Liver (tissue), 9 donors: Measurements from ENCODE around the gene NLGN1. TPM values are rescaled to one million over a fixed set of nuclear protein-coding genes. Genes with fewer than 3 reads are reported as not detected.

Experiments
- DNase-seq: peaks from one replicate; pipeline ENCODE4 v3.0.0-alpha.2; 2017; ENCODE audit warnings: low spot score
- H3K27ac ChIP-seq, 2 donors: one replicate each; pipeline ENCODE4 v1.7.0; 2013; ENCODE audit warnings: inconsistent platforms in 2 of 2, low read length in 2 of 2, control low read depth in 1 of 2, low read depth in 1 of 2, mild to moderate bottlenecking in 1 of 2
- H3K27me3 ChIP-seq, 4 donors: one replicate each; pipeline versions ENCODE4 v1.6.1 to v1.7.0; 2013; ENCODE audit warnings: low read length in 3 of 4, inconsistent platforms in 1 of 4, mild to moderate bottlenecking in 1 of 4, moderate library complexity in 1 of 4; ENCODE audit not compliant: control insufficient read depth in 4 of 4, insufficient read depth in 4 of 4
- H3K36me3 ChIP-seq, 4 donors: one replicate each; pipeline versions ENCODE4 v1.6.1 to v1.7.0; 2013; ENCODE audit warnings: low read length in 3 of 4, mild to moderate bottlenecking in 3 of 4, low read depth in 1 of 4, moderate library complexity in 1 of 4; ENCODE audit not compliant: control insufficient read depth in 4 of 4, insufficient read depth in 3 of 4
- H3K4me1 ChIP-seq, 4 donors: one replicate each; pipeline versions ENCODE4 v1.6.1 to v1.7.0; 2013; ENCODE audit warnings: low read length in 3 of 4, mild to moderate bottlenecking in 3 of 4, moderate library complexity in 1 of 4; ENCODE audit not compliant: control insufficient read depth in 4 of 4, insufficient read depth in 4 of 4
- H3K4me3 ChIP-seq, 3 donors: one replicate each; pipeline versions ENCODE4 v1.6.1 to v1.7.0; 2013; ENCODE audit warnings: low read length in 3 of 3, control low read depth in 1 of 3, low read depth in 1 of 3, mild to moderate bottlenecking in 1 of 3
- H3K9ac ChIP-seq, 2 donors: one replicate each; pipeline ENCODE4 v1.7.0; 2013; ENCODE audit warnings: low read length in 2 of 2, mild to moderate bottlenecking in 2 of 2, moderate library complexity in 2 of 2, control low read depth in 1 of 2, low read depth in 1 of 2
- H3K9me3 ChIP-seq, 4 donors: one replicate each; pipeline versions ENCODE4 v1.6.1 to v1.7.0; 2013; ENCODE audit warnings: low read length in 3 of 4; ENCODE audit not compliant: control insufficient read depth in 4 of 4
- ATF3 ChIP-seq: IDR thresholded peaks from 2 replicates; pipeline ENCODE4 v1.6.1; 2016; ENCODE audit warnings: antibody characterized with exemption
- CTCF ChIP-seq: fragments of 150-350 bp; IDR thresholded peaks from 2 replicates; pipeline ENCODE4 v1.5.1; 2017; ENCODE audit warnings: improper control_type of control experiment, low read depth, low read length; ENCODE audit not compliant: missing input control
- EGR1 ChIP-seq, 2 donors: IDR thresholded peaks; 2 replicates each; pipeline ENCODE4 v1.6.1; 2016 to 2018; ENCODE audit warnings: antibody characterized with exemption in 2 of 2, low read depth in 2 of 2
- FOXA1 ChIP-seq: IDR thresholded peaks from 2 replicates; pipeline ENCODE4 v1.6.1; 2016; ENCODE audit warnings: antibody characterized with exemption
- FOXA2 ChIP-seq: IDR thresholded peaks from 2 replicates; pipeline ENCODE4 v1.6.1; 2016; ENCODE audit warnings: antibody characterized with exemption
- GABPA ChIP-seq, 2 donors: IDR thresholded peaks in 1 of 2; conservative IDR thresholded peaks in 1 of 2; 2 replicates each; pipeline ENCODE4 v1.6.1; 2016; ENCODE audit warnings: antibody characterized with exemption in 2 of 2, mild to moderate bottlenecking in 1 of 2, moderate library complexity in 1 of 2
- HNF4A ChIP-seq, 2 donors: conservative IDR thresholded peaks; 2 replicates each; pipeline ENCODE4 v1.6.1; 2016; ENCODE audit warnings: antibody characterized with exemption in 2 of 2, mild to moderate bottlenecking in 2 of 2
- HNF4G ChIP-seq: IDR thresholded peaks from 2 replicates; pipeline ENCODE4 v1.6.1; 2016; ENCODE audit warnings: antibody characterized with exemption
- JUND ChIP-seq, 2 donors: IDR thresholded peaks; 2 replicates each; pipeline ENCODE4 v1.6.1; 2016; ENCODE audit warnings: antibody characterized with exemption in 2 of 2
- MAX ChIP-seq: IDR thresholded peaks from 2 replicates; pipeline ENCODE4 v1.6.1; 2016; ENCODE audit warnings: antibody characterized with exemption
- NR2F2 ChIP-seq: IDR thresholded peaks from 2 replicates; pipeline ENCODE4 v1.6.1; 2016; ENCODE audit warnings: antibody characterized with exemption
- RAD21 ChIP-seq, 2 donors: IDR thresholded peaks; 2 replicates each; pipeline ENCODE4 v1.6.1; 2016; ENCODE audit warnings: antibody characterized with exemption in 2 of 2, mild to moderate bottlenecking in 2 of 2
- REST ChIP-seq: IDR thresholded peaks from 2 replicates; pipeline ENCODE4 v1.6.1; 2016; ENCODE audit warnings: antibody characterized with exemption, mild to moderate bottlenecking
- RXRA ChIP-seq, 2 donors: IDR thresholded peaks; 2 replicates each; pipeline ENCODE4 v1.6.1; 2017 to 2018; ENCODE audit warnings: antibody characterized with exemption in 2 of 2, mild to moderate bottlenecking in 1 of 2
- TAF1 ChIP-seq: conservative IDR thresholded peaks from 2 replicates; pipeline ENCODE4 v1.6.1; 2016; ENCODE audit warnings: antibody characterized with exemption, mild to moderate bottlenecking
- YY1 ChIP-seq: IDR thresholded peaks from 2 replicates; pipeline ENCODE4 v1.6.1; 2016; ENCODE audit warnings: antibody characterized with exemption, mild to moderate bottlenecking
- ZBTB33 ChIP-seq: IDR thresholded peaks from 2 replicates; pipeline ENCODE4 v1.6.1; 2016; ENCODE audit warnings: antibody characterized with exemption
- WGBS: extraction: QIAGEN DNeasy Blood & Tissue Kit; methylation state at CpG from one replicate; pipeline ENCODE4 v1.1.7; 2013; 5-methylcytosine and 5-hydroxymethylcytosine counted together
- polyA plus RNA-seq, 2 donors: library from polyadenylated mRNA; stranded (reverse) in 1 of 2; unstranded in 1 of 2; fragments of 200-250 nt in 1 of 2; fragments of >200 nt in 1 of 2; fragmentation: Nextera tagmentation in 1 of 2; extraction: Ambion mirVana in 1 of 2; gene quantifications; one replicate each; pipeline versions ENCODE4 v1.2.1 to v1.2.3, GENCODE V29; 2013 to 2015
- total RNA-seq, 2 donors: library from RNA; depleted of rRNA; stranded (reverse); fragments of >200 nt; gene quantifications; one replicate each; pipeline ENCODE4 v1.2.3, GENCODE V29; 2014
- donor health status: healthy.
- donor health status: healthy.
- donor health status: healthy.
- donor health status: healthy.
- donor health status: healthy.

Gene NLGN1
- total and polyA plus RNA-seq, 4 donors: 0.02 to 0.67 (median 0.37) TPM; not detected in 1

- H3K27ac ChIP-seq: no peak overlapping the region
- WGBS: 89% methylated on average over 4 of the region's 4 CpGs
- H3K27me3 ChIP-seq: no peaks in the 10 kb centered on the region
- no peaks in the 10 kb centered on the region for H3K4me1 ChIP-seq
- TF ChIP-seq RAD21 (IDR thresholded peaks at IDR 0.05) (no peak), TAF1 (no peak), NR2F2 (no peak), FOXA1 (no peak), HNF4G (no peak), HNF4A (conservative IDR thresholded peaks at IDR 0.05) (no peak), CTCF (no peak), REST (no peak), ZBTB33 (no peak), EGR1 (IDR thresholded peaks at IDR 0.05; ENCODE audit: low read depth in 2 of 2) (no peak), GABPA (IDR thresholded peaks at IDR 0.05 in 1 of 2, conservative IDR thresholded peaks at IDR 0.05 in 1 of 2) (no peak), RXRA (IDR thresholded peaks at IDR 0.05) (no peak), JUND (IDR thresholded peaks at IDR 0.05) (no peak), YY1 (no peak), MAX (no peak), FOXA2 (no peak), ATF3 (no peak)
- no peak overlapping the region for H3K4me3 ChIP-seq
- H3K9ac ChIP-seq: no peak overlapping the region
- no peak for DNase-seq
- no peaks in the 10 kb centered on the region for H3K9me3 ChIP-seq
- no peaks in the 10 kb centered on the region for H3K36me3 ChIP-seq
Measured at GRCh38 chr3:173891272-173892100, 493.9 kb downstream of the NLGN1 start.
